Adrenal gland (tissue), 5 donors: ENCODE results near the gene GPC5.

Experiments
- CTCF ChIP-seq, 6 experiments: fragments of 450-650 bp in 4 of 6; fragments of 200-600 bp in 2 of 6; sonication (generic) in 1 of 6; IDR thresholded peaks; 1 replicate in 5 of 6; 2 replicates in 1 of 6; pipeline versions ENCODE4 v1.5.1 to v1.8.0; 2016 to 2021; ENCODE audit warnings: antibody characterized with exemption in 6 of 6, mild to moderate bottlenecking in 2 of 6, moderate library complexity in 1 of 6
- POLR2A ChIP-seq, 2 donors: fragments of 450-650 bp; IDR thresholded peaks; one replicate each; pipeline ENCODE4 v1.6.1; 2017; ENCODE audit warnings: antibody characterized with exemption in 2 of 2, mild to moderate bottlenecking in 2 of 2, moderate library complexity in 1 of 2
- donor health status: DM: no; HTN: no; CAD: no.

DNA sequence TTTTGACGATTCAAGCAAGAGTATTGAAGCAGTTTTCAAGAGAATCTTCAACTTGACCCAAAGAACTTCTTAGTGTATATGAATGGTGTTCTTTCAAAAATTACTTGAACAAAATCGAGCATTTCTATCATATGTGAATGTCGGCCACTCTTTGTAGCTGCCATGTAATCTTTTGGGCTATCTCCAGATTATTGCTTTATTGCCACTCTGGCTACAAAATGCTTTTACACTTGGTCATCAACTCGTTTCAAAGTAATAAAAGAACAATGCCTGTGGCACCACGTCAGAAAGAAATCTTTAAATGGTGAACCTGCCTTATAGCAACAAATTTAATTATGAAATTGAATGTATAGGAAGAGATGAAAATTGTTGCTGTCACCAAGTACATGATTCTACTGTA lies 834.5 kb downstream of the GPC5 start:
- TF ChIP-seq POLR2A (IDR thresholded peaks at IDR 0.05) (no peak), CTCF (IDR thresholded peaks at IDR 0.05) (no peak)
